Psoas muscle (tissue), 8 donors: ENCODE results near the gene HOXC10. TPM values are rescaled to one million over a fixed set of nuclear protein-coding genes. Genes with fewer than 3 reads are reported as not detected.

ENCODE experiments used
- ATAC-seq, 4 donors: fragments of 200-7000 bp; cut with Tn5 transposase; one replicate each; pipeline ENCODE4 v1.9.1; 2020; ENCODE audit warnings: moderate library complexity in 3 of 4, mild to moderate bottlenecking in 2 of 4
- DNase-seq, 2 donors: peaks; one replicate each; pipeline ENCODE4 v3.0.0-alpha.2; 2020
- H3K27ac ChIP-seq: fragments of 200-600 bp; one replicate; pipeline ENCODE4 v1.8.0; 2022
- H3K27me3 ChIP-seq, 3 donors: fragments of 200-600 bp in 1 of 3; one replicate each; pipeline versions ENCODE4 v1.6.1 to v1.8.0; 2013 to 2022; ENCODE audit warnings: low read length in 2 of 3, mild to moderate bottlenecking in 2 of 3, moderate library complexity in 1 of 3; ENCODE audit not compliant: insufficient read depth in 3 of 3
- H3K36me3 ChIP-seq, 2 donors: fragments of 200-600 bp in 1 of 2; one replicate each; pipeline versions ENCODE4 v1.6.1 to v1.8.0; 2013 to 2022; ENCODE audit warnings: low read depth in 1 of 2, mild to moderate bottlenecking in 1 of 2, moderate library complexity in 1 of 2; ENCODE audit not compliant: insufficient read depth in 1 of 2
- H3K4me1 ChIP-seq: fragments of 200-600 bp; one replicate; pipeline ENCODE4 v1.8.0; 2022
- H3K4me3 ChIP-seq: fragments of 200-600 bp; one replicate; pipeline ENCODE4 v1.8.0; 2022; ENCODE audit warnings: mild to moderate bottlenecking
- H3K9me3 ChIP-seq: fragments of 200-600 bp; one replicate; pipeline ENCODE4 v1.8.0; 2022
- WGBS, 3 donors: extraction: QIAGEN DNeasy Blood & Tissue Kit; methylation state at CpG; one replicate each; pipeline versions ENCODE4 v1.1.6 to v1.1.7; 2013; 5-methylcytosine and 5-hydroxymethylcytosine counted together
- intact Hi-C, 2 donors: fragments of 100-400 bp; cut with DNase I; formaldehyde crosslinking; loops; one replicate each; pipeline versions ENCODE4 v1.11.0 to v1.14.2; 2022
- polyA plus RNA-seq, 3 donors: library from polyadenylated mRNA; stranded (reverse); fragments of 200-250 nt; gene quantifications; one replicate each; pipeline ENCODE4 v1.2.3, GENCODE V29; 2013
- total RNA-seq, 4 donors: library from RNA; stranded (reverse); fragmentation: NEBNext Ultra II Directional in 2 of 4; extraction: Animal tissue kit (Norgen Biotek cat#: 25700) in 2 of 4; gene quantifications; one replicate each; pipeline versions ENCODE4 v1.2.1 to v1.2.4, GENCODE V29; 2021 to 2023
- TF ChIP-seq, protein P1 (sequence below): fragments of 200-600 bp; IDR thresholded peaks from one replicate; pipeline ENCODE4 v1.8.0; 2022; ENCODE audit warnings: antibody characterized with exemption
- donor health status: healthy with polysubstance abuse.
- donor health status: DM: no; HTN: no; CAD: no; lungs with moderate emphysema.
- donor health status: Bipolar disorder and iron deficiency.
- donor health status: healthy.
- donor health status: DM: yes; HTN: yes; CAD: no.
- donor health status: DM: no; HTN: no; CAD: no.
- donor health status: DM: no; HTN: no; CAD: no.
- donor health status: DM: yes; HTN: yes; CAD: no.

HOXC10 gene
- total and polyA plus RNA-seq, 7 donors, result 3.0 to 129 (median 62.0) TPM

DNA sequence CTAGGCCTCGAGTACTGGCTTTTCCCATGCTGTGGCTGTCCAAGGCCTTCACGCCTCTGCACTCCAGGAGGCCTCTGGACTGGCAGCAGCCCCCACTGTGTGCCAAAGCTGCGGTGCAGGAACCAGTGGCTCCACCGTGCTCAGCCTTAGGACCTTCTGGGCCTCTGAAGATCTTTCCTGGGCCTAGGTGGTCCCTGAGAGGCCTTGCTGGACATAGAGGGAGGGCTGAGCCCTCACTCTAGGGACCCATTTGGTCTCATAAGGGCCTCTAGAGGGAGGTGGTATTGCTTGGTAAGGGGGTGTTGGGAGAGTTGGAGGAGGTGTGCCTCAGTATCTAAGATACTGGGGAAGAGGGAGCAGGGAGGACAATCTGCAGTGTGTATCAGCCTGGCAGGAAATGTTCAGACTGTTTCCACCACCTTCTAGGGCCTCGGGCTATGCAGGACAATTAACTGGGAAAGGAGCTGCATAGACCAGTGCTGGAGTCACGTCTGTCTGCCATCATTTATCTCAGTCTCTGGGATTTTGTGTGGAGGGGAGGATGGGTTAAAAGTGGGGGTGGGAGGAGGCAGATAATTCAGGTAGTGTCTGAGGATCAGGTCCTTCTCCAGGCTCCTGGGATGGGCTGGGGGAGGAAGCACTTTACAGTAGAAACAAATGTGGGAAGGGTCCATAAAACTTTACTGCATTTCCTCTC lies 50.8 kb downstream of the HOXC10 start:
- Histone ChIP-seq H3K27ac (no peak overlapping the region), H3K9me3 (no peaks in the 10 kb centered on the region), H3K27me3 (peaks cover 0 to 4% (median 0%) of the 10 kb centered on the region in 3 donors), H3K4me1 (peaks cover 5% of the 10 kb centered on the region), H3K4me3 (no peak overlapping the region), H3K36me3 (no peaks in the 10 kb centered on the region)
- TF ChIP-seq, protein P1, sequence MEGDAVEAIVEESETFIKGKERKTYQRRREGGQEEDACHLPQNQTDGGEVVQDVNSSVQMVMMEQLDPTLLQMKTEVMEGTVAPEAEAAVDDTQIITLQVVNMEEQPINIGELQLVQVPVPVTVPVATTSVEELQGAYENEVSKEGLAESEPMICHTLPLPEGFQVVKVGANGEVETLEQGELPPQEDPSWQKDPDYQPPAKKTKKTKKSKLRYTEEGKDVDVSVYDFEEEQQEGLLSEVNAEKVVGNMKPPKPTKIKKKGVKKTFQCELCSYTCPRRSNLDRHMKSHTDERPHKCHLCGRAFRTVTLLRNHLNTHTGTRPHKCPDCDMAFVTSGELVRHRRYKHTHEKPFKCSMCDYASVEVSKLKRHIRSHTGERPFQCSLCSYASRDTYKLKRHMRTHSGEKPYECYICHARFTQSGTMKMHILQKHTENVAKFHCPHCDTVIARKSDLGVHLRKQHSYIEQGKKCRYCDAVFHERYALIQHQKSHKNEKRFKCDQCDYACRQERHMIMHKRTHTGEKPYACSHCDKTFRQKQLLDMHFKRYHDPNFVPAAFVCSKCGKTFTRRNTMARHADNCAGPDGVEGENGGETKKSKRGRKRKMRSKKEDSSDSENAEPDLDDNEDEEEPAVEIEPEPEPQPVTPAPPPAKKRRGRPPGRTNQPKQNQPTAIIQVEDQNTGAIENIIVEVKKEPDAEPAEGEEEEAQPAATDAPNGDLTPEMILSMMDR, result no peak
- intact Hi-C loops, result loop anchor here in 1 of 2 donors (10.0 kb wide), 1 partner anchor 99 kb away; no protein-coding TSS in a partner anchor
- ATAC-seq (no peak), DNase-seq (no peak)
- 49 to 58% (median 53%) methylated on average over 6 of the region's 6 CpGs for WGBS, 3 donors

DNA sequence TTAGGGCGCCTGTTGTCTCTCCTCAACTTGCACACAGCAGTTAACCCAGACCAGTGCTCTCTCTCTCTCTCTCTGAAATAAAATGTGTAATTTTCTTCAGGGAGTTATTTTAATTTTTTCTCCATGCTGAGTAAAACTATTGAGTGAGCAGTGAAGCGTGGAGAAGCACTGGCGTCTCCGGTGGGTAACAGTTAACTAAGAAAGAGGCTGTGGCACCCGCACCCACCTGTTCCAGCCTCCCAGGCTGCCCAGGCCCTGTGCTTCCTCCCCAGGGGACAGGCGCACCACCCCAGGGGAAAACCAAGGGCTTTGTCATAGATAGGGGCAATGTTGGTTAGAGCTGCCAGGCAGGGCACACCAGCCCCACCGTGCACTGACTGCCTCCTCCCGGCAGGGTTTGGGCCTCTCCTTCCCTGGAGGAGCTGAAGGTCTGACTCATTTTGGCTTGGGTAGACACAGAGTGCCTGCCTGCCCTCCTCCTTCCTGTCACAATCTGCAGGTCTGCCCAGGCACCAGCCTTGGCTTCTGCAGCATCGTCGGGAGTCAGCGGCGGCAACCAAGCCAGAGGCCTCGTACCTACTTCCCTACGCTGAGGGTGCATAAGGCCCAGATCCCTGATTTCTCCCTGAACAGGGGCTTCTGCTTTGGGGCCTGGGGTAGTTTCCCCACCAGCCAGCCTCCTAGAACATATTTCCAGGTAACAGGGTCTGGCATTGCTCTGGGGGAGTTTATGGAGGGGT lies 51.8 kb downstream of the HOXC10 start:
- no peaks in the 10 kb centered on the region for H3K9me3 ChIP-seq
- intact Hi-C loops, result loop anchor here in 1 of 2 donors (10.0 kb wide), 1 partner anchor 98 kb away; no protein-coding TSS in a partner anchor
- ATAC-seq (peak; percentile 33 to 63 (median 50)), DNase-seq (peak; percentile 44 to 72)
- peaks cover 5% of the 10 kb centered on the region for H3K4me1 ChIP-seq
- no peak overlapping the region for H3K27ac ChIP-seq
- no peak overlapping the region for H3K4me3 ChIP-seq
- TF ChIP-seq, protein P1, result peak; percentile 12
- H3K27me3 ChIP-seq, result no peaks in the 10 kb centered on the region
- H3K36me3 ChIP-seq, result no peaks in the 10 kb centered on the region
- 59 to 72% (median 67%) methylated on average over 14 of the region's 14 CpGs for WGBS, 3 donors

DNA sequence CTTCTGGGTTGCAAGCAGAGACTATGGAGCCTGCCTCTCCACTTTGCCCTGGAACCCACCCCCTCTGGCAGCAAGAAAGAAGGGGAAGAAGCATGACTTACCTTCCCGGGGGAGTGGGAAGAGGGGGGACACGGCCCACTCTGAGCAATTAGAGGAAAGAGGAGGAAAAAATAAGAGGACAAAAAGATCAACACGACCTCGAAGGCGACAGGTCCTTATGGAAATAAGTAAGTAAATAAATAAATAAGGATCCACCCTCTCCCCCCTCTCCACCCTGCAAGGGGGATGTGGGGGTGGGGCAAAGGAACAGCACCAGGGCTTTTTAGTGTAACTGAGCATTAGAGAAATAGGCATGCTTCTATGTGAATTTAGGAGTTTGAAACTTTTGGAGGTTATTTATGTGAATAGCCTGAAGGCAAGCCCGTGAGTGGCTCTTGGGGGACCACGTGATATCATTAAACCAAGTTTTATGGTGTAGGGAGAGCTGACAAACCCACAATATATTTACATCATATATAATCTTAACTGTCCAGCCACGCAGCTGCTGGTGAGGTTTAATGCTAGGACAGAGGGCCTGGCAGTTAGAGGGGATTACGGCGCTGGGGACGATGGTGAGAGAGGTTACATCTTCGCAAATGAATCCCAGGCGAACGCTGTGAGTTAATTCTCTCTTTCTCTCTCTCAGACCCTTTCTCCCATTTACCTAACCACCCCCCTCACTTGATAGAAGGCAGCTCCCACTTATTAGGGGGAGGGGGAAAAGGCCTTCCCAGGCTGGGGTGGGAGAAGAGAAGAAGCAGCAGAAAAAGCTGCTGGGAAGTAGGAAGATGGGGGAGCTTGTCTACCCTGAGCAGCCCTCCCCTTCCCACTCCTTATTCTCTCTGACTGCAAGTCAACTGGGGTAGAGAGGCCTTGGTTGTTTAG lies 52.7 kb downstream of the HOXC10 start:
- 65 to 70% (median 66%) methylated on average over 14 of the region's 14 CpGs for WGBS, 3 donors
- no peaks in the 10 kb centered on the region for H3K9me3 ChIP-seq
- H3K36me3 ChIP-seq, result no peaks in the 10 kb centered on the region
- H3K27me3 ChIP-seq, result no peaks in the 10 kb centered on the region
- DNase-seq, result no peak
- TF ChIP-seq, protein P1, result no peak
- H3K4me3 ChIP-seq, result no peak overlapping the region
- H3K4me1 ChIP-seq, result peaks cover 5% of the 10 kb centered on the region
- intact Hi-C loops, result loop anchor here in 1 of 2 donors (10.0 kb wide), 1 partner anchor 97 kb away; no protein-coding TSS in a partner anchor
- H3K27ac ChIP-seq, result peak overlapping the region; percentile 58
- no peak for ATAC-seq

DNA sequence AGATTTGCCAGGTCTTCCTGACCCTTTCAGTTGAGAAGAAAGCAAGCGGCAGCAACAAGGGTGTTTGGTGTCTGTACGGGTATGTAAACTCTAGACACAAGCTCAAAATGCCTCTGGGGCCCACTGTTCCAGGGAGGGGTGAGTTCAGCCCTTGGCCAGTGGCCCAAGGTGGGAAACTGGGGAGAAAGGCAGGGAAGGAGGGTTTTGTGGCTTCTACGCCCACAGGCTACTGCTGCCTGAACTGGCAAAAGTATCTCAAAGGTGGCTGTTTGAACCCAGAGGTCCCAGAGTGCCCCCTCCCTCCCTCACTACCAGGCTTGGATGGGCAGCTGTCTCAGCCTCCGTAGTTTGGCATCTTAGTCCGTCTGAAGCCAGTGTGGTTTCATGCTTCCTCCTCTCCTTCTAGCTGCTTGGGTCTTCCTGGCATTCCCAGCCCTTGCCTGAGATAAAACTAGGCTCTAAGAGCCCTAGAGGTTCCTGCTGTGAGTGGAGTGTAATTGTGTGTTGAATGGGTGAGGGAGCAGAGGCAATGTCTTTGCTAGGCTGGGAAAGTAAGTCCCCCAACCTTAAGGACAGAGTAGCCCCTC lies 53.4 kb downstream of the HOXC10 start:
- Histone ChIP-seq H3K4me1 (no peaks in the 10 kb centered on the region), H3K4me3 (no peak overlapping the region), H3K36me3 (no peaks in the 10 kb centered on the region), H3K27ac (peak overlapping the region; percentile 58), H3K27me3 (no peaks in the 10 kb centered on the region), H3K9me3 (no peaks in the 10 kb centered on the region)
- ATAC-seq, result no peak
- intact Hi-C loops, result loop anchor here in 1 of 2 donors (10.0 kb wide), 1 partner anchor 96 kb away; no protein-coding TSS in a partner anchor
- no peak for DNase-seq
- TF ChIP-seq, protein P1, result no peak
- WGBS, 3 donors, result 51 to 65% (median 54%) methylated on average over 5 of the region's 5 CpGs
